ENCODE data around the gene KCTD11. TPM values are rescaled to one million over a fixed set of nuclear protein-coding genes. Genes with fewer than 3 reads are reported as not detected.

KCTD11 gene
- 10 to 100 TPM in 1 of 2 donors, 1 to 10 TPM in 1; 6.7 to 13.0 TPM for total RNA-seq

DNA sequence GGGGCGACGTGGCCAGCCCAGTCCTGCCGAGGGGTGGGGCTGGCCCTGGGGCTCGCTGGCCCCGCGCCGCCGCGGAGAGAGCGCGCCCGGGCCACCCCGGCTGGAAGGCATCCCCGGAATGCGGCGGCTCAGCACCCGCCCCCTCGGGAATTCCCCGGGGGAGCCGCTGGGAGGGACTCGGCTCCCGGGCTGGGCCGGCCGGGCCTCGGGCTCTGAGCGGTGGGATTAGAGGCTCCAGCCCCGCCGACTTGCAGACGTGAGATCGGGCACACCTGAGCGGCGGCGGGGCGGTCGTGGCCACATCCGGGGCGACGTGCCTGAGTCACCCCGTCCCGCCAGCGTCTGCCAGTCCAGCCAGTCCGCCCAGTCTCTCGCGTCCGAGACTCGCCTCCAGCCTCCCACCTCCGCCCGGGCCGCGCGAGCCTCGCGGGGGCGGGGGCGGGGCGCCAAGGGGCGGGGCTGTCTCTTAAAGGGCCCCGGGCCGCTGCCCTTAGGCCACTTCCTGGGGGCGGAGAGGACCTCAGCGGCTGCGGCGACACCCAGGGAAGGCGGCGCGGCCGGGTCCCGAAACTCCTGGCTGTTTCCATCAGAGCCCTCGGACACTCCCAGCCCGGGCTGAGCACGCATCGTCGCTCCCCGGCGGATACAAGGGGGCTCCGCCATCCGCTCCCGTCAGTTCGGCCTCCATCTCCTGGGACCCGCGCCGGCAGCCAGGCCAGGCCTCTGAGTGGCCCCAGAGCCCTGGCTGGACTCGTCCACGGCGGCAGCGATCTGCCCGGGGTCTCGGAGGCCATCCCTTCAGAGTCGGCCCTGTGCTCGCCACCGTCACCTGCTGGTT is at the start of gene KCTD11:
KCTD11 (plus strand) TSS at position 498 of the 838 bp plus-strand sequence.
- peak; percentile 91 to 93 for ATAC-seq
- Mint-ChIP-seq H3K4me3 (peak within 1 kb of the TSS; percentile 95), H3K27me3 (no peaks in the 10 kb centered on the region), H3K27ac (peak within 1 kb of the TSS; percentile 84 to 91), H3K9me3 (no peaks in the 10 kb centered on the region), H3K4me1 (ENCODE audit: low read depth in 2 of 2) (peaks cover 17 to 41% of the 10 kb centered on the region in 2 donors), H3K36me3 (no peaks in the 10 kb centered on the region)
- peak; percentile 94 for DNase-seq (ENCODE audit: low spot score)

- Mint-ChIP-seq H3K4me3 (no peak overlapping the region), H3K9me3 (no peaks in the 10 kb centered on the region), H3K27ac (no peak overlapping the region), H3K4me1 (ENCODE audit: low read depth in 2 of 2) (peaks cover 15 to 16% of the 10 kb centered on the region in 2 donors), H3K36me3 (peaks cover 5% of the 10 kb centered on the region), H3K27me3 (peaks cover 0 to 5% of the 10 kb centered on the region in 2 donors)
- DNase-seq (ENCODE audit: low spot score) (no peak), ATAC-seq (no peak)
Observed at GRCh38 chr17:7304179-7304578, 47.8 kb upstream of the KCTD11 start.

DNA sequence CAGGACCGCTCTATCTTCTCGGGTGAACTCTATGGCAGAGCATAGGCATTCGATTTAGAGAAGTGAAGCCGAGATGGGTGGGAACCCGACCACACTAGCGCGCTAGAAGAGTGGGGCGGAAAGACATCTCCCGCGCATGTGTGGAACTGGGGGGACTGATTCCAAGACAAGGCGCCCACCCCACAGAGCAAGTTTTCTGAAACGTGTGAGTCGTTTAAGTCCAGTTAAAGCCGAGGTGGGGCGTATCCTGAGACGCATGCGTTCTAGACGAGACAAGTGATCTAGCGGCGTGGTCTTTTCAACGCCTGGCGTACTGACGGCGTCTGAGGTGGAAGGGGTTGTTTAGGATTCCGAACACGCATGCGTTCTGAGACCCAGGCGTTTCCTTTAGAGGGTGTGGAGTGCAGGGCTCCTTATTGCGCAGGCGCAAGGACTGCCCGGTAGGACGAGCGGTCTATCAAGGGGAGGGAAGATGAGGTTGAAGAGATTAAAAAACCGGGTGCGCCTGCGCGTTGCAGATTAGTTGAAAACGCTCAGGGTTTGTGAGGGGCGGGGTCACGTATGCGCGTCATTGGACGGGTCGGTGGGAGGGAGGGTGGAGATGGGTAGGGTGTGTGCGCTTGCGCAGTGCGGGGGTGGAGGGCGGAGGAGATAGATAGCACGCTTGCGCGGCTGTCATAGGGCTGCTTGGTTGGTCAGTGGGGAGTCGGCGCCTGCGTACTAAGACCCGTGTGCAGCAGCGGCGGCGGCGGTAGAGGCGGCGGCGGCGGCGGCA is 44.9 kb upstream of the KCTD11 start, which contains the start of gene EIF5A:
EIF5A (plus strand) TSS at position 718 of the 775 bp plus-strand sequence. CDS start 2,008 bp downstream, outside the sequence.
- no peaks in the 10 kb centered on the region for H3K27me3 Mint-ChIP-seq
- peak within 1 kb of the TSS; percentile 87 for H3K4me3 Mint-ChIP-seq
- peaks cover 42 to 43% of the 10 kb centered on the region in 2 donors for H3K4me1 Mint-ChIP-seq (ENCODE audit: low read depth in 2 of 2)
- peak; percentile 89 to 91 for ATAC-seq
- peak; percentile 100 for DNase-seq (ENCODE audit: low spot score)
- H3K27ac Mint-ChIP-seq = peak within 1 kb of the TSS; percentile 97
- no peaks in the 10 kb centered on the region for H3K9me3 Mint-ChIP-seq
- peaks cover 31% of the 10 kb centered on the region for H3K36me3 Mint-ChIP-seq

DNA sequence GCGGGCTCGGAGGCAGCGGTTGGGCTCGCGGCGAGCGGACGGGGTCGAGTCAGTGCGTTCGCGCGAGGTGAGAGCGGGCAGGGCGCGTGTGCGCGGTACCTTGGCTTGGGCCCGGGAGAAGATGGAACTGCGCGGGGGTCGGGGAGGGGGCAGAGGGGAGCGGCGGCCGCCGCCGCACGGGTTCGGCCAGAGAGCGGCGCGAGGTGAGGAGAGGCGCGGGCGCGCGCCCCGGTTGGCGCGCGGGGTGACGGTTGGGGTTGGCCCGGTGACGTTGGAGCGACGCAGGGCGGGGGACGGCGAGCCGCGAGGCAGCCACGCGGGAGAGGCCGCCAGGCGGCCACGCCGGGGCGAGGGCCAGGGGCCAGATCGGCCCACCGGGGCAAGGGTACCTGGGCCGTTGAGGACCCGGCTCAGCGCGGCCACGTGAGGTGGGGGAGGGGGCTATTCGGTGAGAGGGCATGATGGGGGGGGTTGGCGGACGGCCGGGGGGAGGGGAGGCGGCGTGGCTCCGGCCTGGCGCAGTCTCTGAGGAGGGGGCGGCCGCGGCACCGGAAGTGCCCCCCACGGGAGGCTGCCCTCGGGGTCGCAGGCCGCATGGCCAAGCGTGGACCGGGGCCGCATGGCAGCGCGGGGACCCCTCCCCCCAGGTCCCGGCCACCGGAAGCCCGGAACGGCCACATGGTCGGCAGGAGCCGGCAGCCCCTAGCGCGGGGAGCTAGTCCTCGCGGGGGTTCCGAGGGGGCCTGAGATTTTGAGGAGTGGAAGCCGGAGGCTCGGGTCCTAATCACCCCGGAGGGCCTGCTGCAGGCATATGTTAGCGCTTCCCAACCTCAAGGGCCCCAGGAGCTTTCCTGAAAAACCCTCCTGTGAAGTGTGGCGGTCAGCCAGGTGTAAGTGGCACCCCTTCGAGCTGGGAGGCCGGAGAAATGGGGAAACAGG is 44.0 kb upstream of the KCTD11 start:
- peaks cover 31% of the 10 kb centered on the region for H3K36me3 Mint-ChIP-seq
- H3K27me3 Mint-ChIP-seq = no peaks in the 10 kb centered on the region
- H3K27ac Mint-ChIP-seq = peak overlapping the region; percentile 97
- DNase-seq (ENCODE audit: low spot score) = peak; percentile 72
- ATAC-seq = peak; percentile 1 to 18
- peak overlapping the region; percentile 87 for H3K4me3 Mint-ChIP-seq
- peaks cover 49 to 51% of the 10 kb centered on the region in 2 donors for H3K4me1 Mint-ChIP-seq (ENCODE audit: low read depth in 2 of 2)
- no peaks in the 10 kb centered on the region for H3K9me3 Mint-ChIP-seq

DNA sequence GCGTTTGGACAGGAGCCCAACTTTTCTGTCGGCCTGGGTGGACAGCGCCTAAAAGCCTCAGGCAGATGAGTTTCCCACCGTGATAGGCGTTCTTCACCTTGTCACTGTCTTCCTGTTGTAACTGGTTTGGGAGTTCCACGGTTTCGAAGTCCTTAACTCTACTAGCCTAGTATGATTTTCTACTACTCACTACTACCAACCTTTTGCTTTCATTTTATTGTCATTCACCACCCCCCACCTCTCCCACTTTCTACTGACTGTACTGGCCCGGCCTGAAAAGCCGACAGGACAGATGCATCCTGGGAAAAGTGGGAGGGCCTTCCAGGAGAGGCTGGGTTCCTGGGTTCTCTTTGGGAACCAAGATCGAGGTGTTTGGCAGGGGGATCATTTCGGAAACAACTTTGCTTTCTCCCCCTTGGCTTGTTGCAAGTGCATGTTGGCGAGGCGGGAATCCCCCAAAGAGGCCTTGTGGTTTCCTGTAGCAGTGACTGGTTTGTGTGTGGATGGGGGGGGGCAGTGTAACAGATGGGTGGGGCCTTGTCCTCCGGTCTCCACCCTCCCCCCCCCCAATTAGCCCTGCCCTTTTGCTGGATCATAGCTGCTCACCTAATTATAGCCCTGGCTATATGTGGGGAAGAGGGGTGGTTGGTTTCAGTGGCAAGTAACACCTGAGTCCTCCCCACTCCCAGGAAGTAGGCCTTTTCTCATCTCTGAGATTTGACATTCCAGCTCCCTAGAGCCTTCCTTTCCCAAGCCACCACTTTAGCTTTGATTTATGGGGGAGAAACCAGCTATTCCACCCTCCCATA is 43.1 kb upstream of the KCTD11 start:
- Mint-ChIP-seq H3K4me1 (ENCODE audit: low read depth in 2 of 2) (peaks cover 56 to 60% of the 10 kb centered on the region in 2 donors), H3K36me3 (peaks cover 31% of the 10 kb centered on the region)

DNA sequence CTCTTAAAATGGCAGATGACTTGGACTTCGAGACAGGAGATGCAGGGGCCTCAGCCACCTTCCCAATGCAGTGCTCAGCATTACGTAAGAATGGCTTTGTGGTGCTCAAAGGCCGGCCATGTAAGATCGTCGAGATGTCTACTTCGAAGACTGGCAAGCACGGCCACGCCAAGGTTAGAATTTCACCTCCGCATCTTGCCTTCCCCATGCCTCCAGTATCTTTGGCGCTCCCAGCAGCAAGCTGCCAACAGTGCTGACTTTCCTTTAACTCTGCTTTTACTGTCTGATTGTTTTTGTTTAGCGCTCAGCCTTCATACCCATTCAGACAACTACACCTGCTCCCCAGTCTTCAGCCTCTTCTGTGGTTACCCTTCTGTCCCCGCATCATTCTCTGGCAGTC is 42.3 kb upstream of the KCTD11 start:
- H3K4me3 Mint-ChIP-seq = peak overlapping the region; percentile 87
- no peaks in the 10 kb centered on the region for H3K9me3 Mint-ChIP-seq
- DNase-seq (ENCODE audit: low spot score) = no peak
- no peaks in the 10 kb centered on the region for H3K27me3 Mint-ChIP-seq
- ATAC-seq = no peak
- peaks cover 64 to 68% of the 10 kb centered on the region in 2 donors for H3K4me1 Mint-ChIP-seq (ENCODE audit: low read depth in 2 of 2)
- peak overlapping the region; percentile 97 for H3K27ac Mint-ChIP-seq
- H3K36me3 Mint-ChIP-seq = peaks cover 38% of the 10 kb centered on the region

More for the DNA sequence above, 43.1 kb upstream of the KCTD11 start:
- no peaks in the 10 kb centered on the region for H3K27me3 Mint-ChIP-seq
- DNase-seq (ENCODE audit: low spot score) (peak; percentile 93), ATAC-seq (peak; percentile 36 to 70)
- peak overlapping the region; percentile 97 for H3K27ac Mint-ChIP-seq
- H3K4me3 Mint-ChIP-seq = peak overlapping the region; percentile 87
- H3K9me3 Mint-ChIP-seq = no peaks in the 10 kb centered on the region

- peaks cover 64 to 74% of the 10 kb centered on the region in 2 donors for H3K4me1 Mint-ChIP-seq (ENCODE audit: low read depth in 2 of 2)
- H3K36me3 Mint-ChIP-seq = peaks cover 38% of the 10 kb centered on the region
Observed at GRCh38 chr17:7311110-7311705, 40.8 kb upstream of the KCTD11 start.

GRCh38 chr17:7312432-7313087 is 39.4 kb upstream of the KCTD11 start:
- no peak for ATAC-seq
- H3K27ac Mint-ChIP-seq = peak overlapping the region; percentile 85 to 97
- H3K9me3 Mint-ChIP-seq = no peaks in the 10 kb centered on the region
- peak overlapping the region; percentile 94 for H3K4me3 Mint-ChIP-seq
- H3K36me3 Mint-ChIP-seq = peaks cover 38% of the 10 kb centered on the region
- H3K27me3 Mint-ChIP-seq = no peaks in the 10 kb centered on the region
- peaks cover 58 to 69% of the 10 kb centered on the region in 2 donors for H3K4me1 Mint-ChIP-seq (ENCODE audit: low read depth in 2 of 2)
- DNase-seq (ENCODE audit: low spot score) = no peak

More at GRCh38 chr17:7311110-7311705, 40.8 kb upstream of the KCTD11 start:
- Mint-ChIP-seq H3K4me3 (peak overlapping the region; percentile 87), H3K27ac (peak overlapping the region; percentile 97), H3K9me3 (no peaks in the 10 kb centered on the region), H3K27me3 (no peaks in the 10 kb centered on the region)
- ATAC-seq (no peak), DNase-seq (ENCODE audit: low spot score) (no peak)

- no peaks in the 10 kb centered on the region for H3K9me3 Mint-ChIP-seq
- H3K36me3 Mint-ChIP-seq = peaks cover 38% of the 10 kb centered on the region
Observed at GRCh38 chr17:7313088-7313889, 38.7 kb upstream of the KCTD11 start.

DNA sequence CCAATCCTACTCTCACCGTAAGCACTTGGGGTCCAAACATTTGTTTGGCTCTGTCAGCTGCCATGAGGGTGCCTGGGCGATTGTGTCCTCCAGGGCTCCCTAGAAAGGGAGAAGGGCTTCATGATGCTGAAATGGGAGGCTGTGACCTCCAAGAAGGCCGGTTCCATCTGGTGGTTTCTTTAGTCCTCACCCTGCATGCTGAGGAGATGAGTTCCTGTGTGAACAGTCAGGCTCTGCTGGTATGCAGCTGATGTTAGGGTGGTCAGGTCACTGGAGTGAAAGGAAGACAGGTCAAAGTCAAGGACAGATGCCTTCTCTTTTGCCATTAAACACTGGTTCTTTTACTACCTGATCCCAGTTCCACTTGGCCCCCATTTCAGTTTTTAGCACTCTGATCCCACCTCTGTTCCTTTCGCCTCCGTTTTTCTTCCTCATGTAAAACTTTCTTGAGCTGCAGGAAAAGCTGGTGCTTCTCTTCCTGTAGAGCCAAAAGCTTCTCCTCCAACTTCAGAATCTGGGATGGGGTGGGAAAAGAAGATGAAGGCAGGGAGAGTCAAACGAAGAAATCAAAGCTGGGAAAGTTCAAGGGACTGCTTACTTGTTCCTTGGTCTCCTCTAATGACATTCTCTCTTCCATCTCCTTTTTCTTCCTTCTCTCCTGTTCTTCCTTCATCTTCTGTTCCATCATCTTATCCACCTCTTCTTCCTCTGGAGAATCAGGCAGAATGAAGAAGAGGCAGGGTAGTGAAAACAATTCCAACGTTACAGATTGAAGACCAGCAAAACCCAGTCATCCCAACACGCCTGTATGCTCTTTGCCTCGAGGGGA is 37.9 kb upstream of the KCTD11 start:
- H3K4me3 Mint-ChIP-seq = peak overlapping the region; percentile 94
- DNase-seq (ENCODE audit: low spot score) = no peak

More at GRCh38 chr17:7313088-7313889, 38.7 kb upstream of the KCTD11 start:
- peak overlapping the region; percentile 85 to 97 for H3K27ac Mint-ChIP-seq
- peaks cover 58 to 69% of the 10 kb centered on the region in 2 donors for H3K4me1 Mint-ChIP-seq (ENCODE audit: low read depth in 2 of 2)
- H3K27me3 Mint-ChIP-seq = no peaks in the 10 kb centered on the region
- ATAC-seq (no peak), DNase-seq (ENCODE audit: low spot score) (no peak)
- peak overlapping the region; percentile 94 for H3K4me3 Mint-ChIP-seq

More for the DNA sequence above, 37.9 kb upstream of the KCTD11 start:
- Mint-ChIP-seq H3K9me3 (no peaks in the 10 kb centered on the region), H3K4me1 (ENCODE audit: low read depth in 2 of 2) (peaks cover 57 to 63% of the 10 kb centered on the region in 2 donors), H3K27me3 (no peaks in the 10 kb centered on the region), H3K27ac (peak overlapping the region; percentile 85 to 97), H3K36me3 (peaks cover 33% of the 10 kb centered on the region)
- no peak for ATAC-seq

All from natural killer cell treated with Interleukin-12 subunit alpha and Interleukin-12 subunit beta and Interleukin-15 and Interleukin-18, amount 100 ng/mL, for 72 hours (primary cell).